Activated CD4-positive, alpha-beta T cell treated with anti-CD3 and anti-CD28 coated beads, Interleukin-2, amount 50 U/mL, for 1 hour (primary cell): Measurements from ENCODE around the gene SRR.

ENCODE experiments used
- DNase-seq: peaks from one replicate; pipeline ENCODE4 v3.0.0-alpha.2; 2020

SRR gene

DNA sequence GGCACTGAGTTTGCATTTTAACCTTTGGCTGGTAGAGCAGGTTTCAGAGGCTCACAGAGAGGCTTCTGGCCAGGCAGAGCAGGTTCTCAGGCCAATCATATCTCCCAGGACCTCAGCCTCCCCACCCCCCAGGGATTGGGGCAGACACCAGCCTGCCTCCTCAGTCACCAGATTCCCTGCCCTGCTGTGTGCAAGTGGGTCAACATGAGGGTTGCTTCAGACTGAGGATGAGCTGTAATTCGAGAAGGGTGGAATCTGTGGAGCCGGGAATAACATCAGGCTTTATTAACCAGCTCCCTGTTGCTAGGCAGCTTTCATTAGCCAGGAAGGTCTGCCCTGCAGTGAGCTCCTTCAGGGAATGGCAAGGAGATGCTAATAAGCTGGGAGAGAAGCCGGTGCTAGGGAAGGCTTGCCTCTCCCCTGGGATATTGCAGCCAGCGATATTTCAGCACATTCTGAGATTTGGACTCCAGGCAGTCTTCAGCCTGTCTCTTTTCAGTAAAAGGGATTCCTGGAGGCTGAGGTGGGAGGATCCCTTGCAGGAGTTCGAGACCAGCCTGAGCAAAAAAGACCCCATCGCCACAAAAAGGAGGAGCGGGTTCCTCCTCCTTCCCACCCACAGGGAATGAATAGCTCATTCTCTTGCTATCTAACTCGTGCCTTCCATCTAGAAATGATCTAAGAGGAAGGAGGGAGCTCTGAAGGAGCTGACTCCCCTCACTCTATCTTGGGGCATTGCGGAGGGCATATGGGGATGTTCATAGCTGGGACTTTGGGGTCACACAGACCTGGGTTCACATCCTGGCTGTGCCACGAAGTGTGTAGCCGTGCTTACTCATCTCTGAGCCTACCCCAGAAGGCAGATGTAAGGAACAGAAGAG is 44.3 kb downstream of the SRR start:
- DNase-seq = no peak

GRCh38 chr17:2351269-2351668 is 47.5 kb downstream of the SRR start:
- no peak for DNase-seq

DNA sequence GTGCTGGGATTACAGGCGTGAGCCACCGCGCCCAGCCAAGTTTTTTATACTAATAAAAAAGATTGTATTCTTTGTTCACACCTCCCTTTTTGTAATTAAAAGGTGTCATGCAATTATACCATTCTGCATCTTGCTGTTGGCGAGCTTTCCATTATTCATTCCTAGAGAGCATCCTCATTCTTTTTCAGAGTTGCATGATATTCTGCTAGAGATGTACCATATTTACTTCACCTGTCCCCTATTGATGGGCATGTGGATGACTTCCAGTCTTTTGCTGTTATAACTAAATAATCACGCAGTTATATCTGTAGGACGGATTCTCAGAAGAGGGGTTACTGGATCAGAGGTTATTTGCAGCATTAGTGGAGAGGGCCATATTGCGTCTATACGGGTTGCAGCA is 50.6 kb downstream of the SRR start:
- DNase-seq = no peak

- no peak for DNase-seq
Observed at GRCh38 chr17:2357237-2357636, 53.5 kb downstream of the SRR start.

- DNase-seq = no peak
Observed at GRCh38 chr17:2357931-2358434, 54.2 kb downstream of the SRR start.

DNA sequence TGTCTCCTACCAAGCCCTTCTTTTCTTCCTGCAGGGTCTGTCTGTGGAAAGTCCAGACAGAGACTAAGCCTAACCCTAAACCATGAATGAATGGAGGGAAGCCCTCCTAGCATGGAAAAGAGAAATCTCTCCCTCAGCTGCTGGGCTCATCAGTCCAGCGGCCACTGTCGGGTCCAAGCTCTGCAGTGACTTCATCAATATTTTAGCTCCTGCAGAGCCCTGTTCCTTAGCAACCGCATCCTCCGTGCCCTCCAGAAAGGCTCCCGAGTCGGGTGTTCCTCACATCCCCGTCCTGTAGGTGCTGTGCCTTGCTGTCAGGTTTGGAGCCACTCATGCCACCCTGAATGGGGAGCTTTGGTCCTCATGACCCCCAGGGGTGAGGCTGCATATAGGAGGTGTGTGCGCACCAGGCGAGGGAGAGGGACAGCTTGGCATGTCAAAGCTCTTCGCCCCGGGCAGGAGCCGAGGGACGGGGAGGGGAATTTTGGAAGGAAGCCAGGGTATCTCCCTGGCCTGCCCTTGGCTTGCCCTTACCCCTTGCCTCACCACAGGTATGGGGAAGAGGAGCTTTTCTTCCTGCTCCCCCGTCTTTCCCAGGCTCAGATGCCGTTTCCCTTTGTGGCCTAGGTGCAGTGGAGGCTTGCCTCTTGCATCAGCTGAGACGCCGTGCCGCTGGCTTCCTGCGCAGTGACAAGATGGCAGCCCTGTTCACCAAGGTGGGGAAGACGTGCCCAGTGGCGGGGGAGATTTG is 57.4 kb downstream of the SRR start:
- DNase-seq = no peak

DNA sequence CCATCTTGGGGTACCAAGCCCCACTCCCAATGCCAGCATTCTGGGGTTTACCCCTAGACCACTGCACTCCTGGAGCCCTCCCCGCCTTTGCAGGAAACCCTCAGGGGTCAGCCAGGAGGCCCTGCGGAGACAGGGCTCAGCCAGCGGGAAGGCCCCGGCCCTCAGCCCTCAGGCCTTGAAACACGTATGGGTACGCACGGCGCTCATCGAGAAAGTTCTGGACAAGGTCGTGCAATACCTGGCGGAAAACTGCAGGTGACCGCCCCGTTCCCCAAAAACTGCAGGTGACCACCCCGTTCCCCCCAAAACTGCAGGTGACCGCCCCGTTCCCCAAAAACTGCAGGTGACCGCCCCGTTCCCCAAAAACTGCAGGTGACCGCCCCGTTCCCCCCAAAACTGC is 58.3 kb downstream of the SRR start:
- DNase-seq = no peak

GRCh38 chr17:2362416-2362815 is 58.7 kb downstream of the SRR start:
- no peak for DNase-seq

GRCh38 chr17:2362881-2363280 is 59.1 kb downstream of the SRR start:
- DNase-seq = no peak

DNA sequence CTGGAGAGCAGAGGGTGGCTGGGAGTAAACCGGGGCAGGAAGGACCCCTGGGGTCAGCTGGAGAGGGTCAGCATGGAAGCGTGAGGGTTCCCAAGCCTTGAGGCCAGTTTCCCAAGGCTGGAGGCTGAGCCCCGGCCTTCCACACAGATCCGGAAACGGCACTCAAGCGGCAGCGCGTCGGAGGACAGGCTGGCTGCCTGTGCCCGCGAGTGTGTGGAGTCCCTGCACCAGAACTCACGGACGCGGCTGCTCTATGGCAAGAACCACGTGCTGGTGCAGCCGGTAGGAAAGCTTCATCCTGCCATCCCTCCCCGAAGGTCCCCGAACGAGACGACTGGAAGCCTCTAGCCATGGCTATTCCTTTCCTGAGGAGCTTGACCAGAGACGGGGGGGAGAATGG is 59.6 kb downstream of the SRR start:
- DNase-seq = no peak

DNA sequence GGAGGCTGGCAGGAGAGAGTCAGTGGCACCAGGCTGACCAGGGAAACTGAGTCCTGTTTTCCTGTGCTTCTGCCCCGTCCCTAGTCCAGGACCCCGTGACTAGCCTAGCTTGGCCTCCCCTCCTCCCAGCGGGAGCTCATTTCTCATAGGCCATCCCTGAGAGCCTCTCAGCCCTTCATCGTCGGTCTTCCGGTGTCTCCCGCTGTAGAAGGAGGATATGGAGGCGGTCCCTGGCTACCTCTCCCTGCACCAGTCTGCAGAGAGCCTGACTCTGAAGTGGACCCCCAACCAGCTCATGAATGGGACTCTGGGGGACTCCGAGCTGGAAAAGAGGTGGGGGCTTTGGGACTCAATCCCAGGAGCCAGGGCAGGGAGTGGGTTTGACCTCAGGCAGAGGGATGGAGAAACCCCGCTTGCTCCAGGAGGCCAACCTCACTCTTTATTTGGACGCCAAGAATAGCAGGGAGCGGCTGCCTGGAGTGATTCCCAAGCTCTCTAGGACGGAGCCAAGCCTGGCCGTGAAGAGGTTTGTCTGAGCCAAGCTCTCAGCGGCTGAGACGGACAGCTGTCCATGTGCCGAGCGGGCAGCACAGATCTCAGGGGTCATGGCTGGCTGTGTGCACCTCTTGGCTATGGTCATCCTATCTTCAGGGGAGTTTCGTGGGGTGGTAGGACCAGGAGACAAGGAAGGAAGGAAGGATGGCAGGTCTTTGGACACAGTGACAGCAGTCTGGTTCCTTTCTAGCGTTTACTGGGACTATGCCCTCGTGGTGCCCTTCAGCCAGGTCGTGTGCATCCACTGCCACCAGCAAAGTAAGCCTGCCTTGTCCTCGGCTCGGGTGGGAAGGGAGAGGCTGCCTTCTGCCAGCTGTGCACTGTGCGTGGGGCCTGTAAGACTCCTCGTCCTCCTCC is 60.4 kb downstream of the SRR start:
- DNase-seq = no peak

- no peak for DNase-seq
Observed at GRCh38 chr17:2364763-2365116, 61.0 kb downstream of the SRR start.

DNA sequence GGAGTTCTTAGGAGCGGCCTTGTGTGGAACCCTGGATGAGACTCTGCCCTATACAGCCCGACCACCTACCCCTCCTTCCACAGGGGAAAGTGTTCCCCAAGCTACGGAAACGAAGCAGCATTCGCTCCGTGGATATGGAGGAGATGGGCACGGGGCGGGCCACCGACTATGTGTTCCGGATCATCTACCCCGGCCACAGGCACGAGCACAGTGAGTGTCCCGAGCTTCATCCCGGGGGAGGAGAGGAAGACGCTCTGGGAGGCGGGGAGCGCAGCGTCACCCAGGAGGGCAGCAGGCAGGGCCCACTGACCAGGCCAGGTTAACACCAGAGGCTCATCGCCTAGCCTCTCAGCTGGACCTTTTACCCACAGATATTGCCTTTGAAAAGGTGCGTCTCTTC is 61.4 kb downstream of the SRR start:
- no peak for DNase-seq

- no peak for DNase-seq
Observed at GRCh38 chr17:2366747-2367494, 63.2 kb downstream of the SRR start.

- DNase-seq = no peak
Observed at GRCh38 chr17:2368359-2368758, 64.6 kb downstream of the SRR start.

DNA sequence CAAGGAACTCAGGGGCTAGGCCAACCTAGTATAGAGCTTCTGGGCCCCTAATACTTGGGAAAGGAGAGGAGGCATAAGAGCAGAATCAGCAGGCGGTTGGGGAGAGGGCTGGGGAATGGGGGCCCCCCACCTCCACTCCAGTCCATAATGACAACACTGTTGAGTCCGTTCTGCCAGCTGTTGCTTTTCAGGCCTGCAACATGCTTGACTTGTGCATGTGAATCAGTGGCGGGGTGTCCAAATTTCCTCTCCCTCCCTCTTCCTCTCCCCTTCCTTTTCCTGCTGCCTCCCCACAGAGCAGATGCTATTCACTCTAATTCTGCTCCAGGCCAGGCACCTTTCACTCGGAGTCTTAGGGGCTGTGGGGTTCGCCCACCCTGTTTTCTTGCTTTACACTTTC is 65.3 kb downstream of the SRR start:
- DNase-seq = no peak

DNA sequence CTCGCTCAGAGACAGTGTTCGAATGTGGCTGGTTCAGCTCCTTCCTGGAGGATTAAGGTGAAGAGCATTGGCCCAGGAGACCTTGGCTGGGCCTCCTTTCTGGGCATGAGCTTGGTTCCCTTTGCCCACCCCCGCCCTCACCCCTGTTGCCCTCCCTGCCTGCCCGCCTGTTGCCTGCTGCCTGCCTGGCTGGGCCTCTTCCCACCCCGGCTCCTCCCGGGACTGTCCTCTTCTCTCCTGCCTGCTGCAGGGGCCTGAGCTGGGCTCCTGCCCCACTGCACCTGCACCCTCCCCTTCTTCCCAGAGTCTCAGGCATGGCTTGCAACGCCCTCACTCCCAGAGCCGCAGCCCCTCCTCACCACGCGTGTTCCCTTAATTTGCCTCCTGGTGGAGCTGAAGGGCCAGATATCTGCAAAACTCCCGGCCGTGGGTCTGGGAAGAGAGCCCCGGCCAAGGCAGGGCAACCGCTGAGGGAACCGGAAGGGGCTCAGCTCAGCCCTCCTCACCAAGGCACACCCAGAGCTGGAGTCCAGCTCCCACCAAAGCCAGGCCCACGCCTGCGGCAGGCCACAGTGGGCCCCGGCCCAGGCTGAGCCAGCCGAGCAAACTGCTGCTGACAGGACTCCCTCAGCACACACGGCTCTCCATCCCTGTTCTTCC is 65.9 kb downstream of the SRR start:
- DNase-seq = no peak

- DNase-seq = no peak
Observed at GRCh38 chr17:2370211-2370589, 66.5 kb downstream of the SRR start.

GRCh38 chr17:2371183-2372130 is 67.7 kb downstream of the SRR start:
- DNase-seq = no peak

DNA sequence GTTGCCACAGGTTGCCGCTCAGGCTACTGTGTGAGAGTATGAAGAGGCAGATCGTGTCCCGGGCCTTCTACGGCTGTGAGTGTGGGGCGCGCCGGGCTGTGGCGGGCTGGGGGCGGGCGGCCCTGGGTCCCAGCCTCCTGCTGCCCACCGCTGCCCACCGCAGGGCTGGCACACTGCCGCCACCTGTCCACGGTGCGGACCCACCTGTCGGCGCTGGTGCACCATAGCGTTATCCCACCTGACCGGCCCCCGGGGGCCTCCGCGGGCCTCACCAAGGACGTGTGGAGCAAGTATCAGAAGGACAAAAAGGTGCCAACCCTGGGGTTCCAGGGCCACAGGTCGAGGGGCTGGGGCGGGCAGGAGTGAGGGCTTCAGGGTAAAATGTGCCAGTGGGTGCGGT is 68.4 kb downstream of the SRR start:
- no peak for DNase-seq

DNA sequence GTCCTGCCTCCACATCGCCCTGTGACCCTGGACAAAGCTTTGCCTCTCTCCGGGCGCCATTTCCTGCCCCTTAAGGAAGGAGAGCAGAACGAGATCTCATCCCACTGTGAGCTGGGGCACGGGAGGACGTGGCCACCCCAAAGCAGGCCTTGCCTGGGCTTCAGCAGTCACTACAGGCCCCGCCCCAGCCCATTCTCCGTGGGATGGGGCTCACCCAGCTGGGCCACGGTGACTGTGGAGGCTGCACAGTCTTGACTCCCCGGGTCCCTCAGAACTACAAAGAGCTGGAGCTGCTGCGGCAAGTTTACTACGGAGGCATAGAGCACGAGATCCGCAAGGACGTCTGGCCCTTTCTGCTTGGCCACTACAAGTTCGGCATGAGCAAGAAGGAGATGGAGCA is 68.9 kb downstream of the SRR start:
- no peak for DNase-seq
